Ammon's horn (tissue), 1 donor: ENCODE results near the gene UHRF1.
A peak's percentile ranks its signal among the peaks of the same experiment; 100 is the strongest.

Experiments used
- DNase-seq: peaks from one replicate; pipeline ENCODE4 v3.0.0-alpha.2; 2016; ENCODE audit warnings: low spot score

The UHRF1 gene

GRCh38 chr19:4990306-4990705 lies 81.0 kb downstream of the UHRF1 start:
- DNase-seq = no peak

- DNase-seq = no peak
These were observed 82.2 kb downstream of the UHRF1 start for GRCh38 chr19:4991538-4991937.

- DNase-seq = no peak
These were observed 82.8 kb downstream of the UHRF1 start for GRCh38 chr19:4991996-4992698.

- DNase-seq = no peak
These were observed 84.4 kb downstream of the UHRF1 start for GRCh38 chr19:4993683-4994082.

- DNase-seq = no peak
These were observed 87.4 kb downstream of the UHRF1 start for GRCh38 chr19:4996701-4997100.

- no peak for DNase-seq
These were observed 88.0 kb downstream of the UHRF1 start for GRCh38 chr19:4997297-4997696.

GRCh38 chr19:5000120-5000611 lies 90.9 kb downstream of the UHRF1 start:
- DNase-seq = no peak

- DNase-seq = peak; percentile 56
These were observed 92.3 kb downstream of the UHRF1 start for GRCh38 chr19:5001615-5002014.

- DNase-seq = no peak
These were observed 92.8 kb downstream of the UHRF1 start for GRCh38 chr19:5002143-5002542.

- DNase-seq = no peak
These were observed 94.5 kb downstream of the UHRF1 start for GRCh38 chr19:5003781-5004180.

GRCh38 chr19:5005096-5005495 lies 95.8 kb downstream of the UHRF1 start:
- DNase-seq = no peak

- DNase-seq = no peak
These were observed 96.9 kb downstream of the UHRF1 start for GRCh38 chr19:5006201-5006600.

- DNase-seq = no peak
These were observed 97.5 kb downstream of the UHRF1 start for GRCh38 chr19:5006821-5007220.
